Brain microvascular endothelial cell (primary cell): ENCODE data around the gene FIZ1.

ENCODE experiments used
- DNase-seq: peaks from one replicate; pipeline ENCODE4 v3.0.0-alpha.2; 2020
- H3K27ac ChIP-seq: fragments of 250-450 bp; sonication (Bioruptor Pico); 2 replicates; pipeline ENCODE4 v1.5.1; 2020; ENCODE audit warnings: mild to moderate bottlenecking, moderate library complexity
- H3K27me3 ChIP-seq: fragments of 250-450 bp; sonication (Bioruptor Pico); replicated peaks from 2 replicates; pipeline ENCODE4 v1.5.1; 2020; ENCODE audit warnings: mild to moderate bottlenecking
- H3K36me3 ChIP-seq: fragments of 250-450 bp; sonication (Bioruptor Pico); replicated peaks from 2 replicates; pipeline ENCODE4 v1.5.1; 2020; ENCODE audit warnings: mild to moderate bottlenecking
- H3K4me3 ChIP-seq: 2 replicates; pipeline ENCODE4 v1.5.1; 2011; ENCODE audit warnings: low read depth, mild to moderate bottlenecking, control low read depth, low read length, moderate library complexity
- CTCF ChIP-seq: IDR thresholded peaks from 2 replicates; pipeline ENCODE4 v1.5.1; 2011; ENCODE audit warnings: low read depth, mild to moderate bottlenecking, moderate library complexity, low read length, control low read depth, inconsistent platforms; ENCODE audit errors: missing control alignments
- in situ Hi-C: cut with HindIII; loops from 2 replicates; pipeline ENCODE4 v1.10.0; 2017; ENCODE audit warnings: low sequenced_read_pairs, low pct_ligation_motif_present

Gene FIZ1

GRCh38 chr19:55621673-55622231 lies 22.4 kb upstream of the FIZ1 start:
- H3K27ac ChIP-seq = no peak overlapping the region
- TF ChIP-seq CTCF = no peak

GRCh38 chr19:55621205-55621672 lies 21.9 kb upstream of the FIZ1 start:
- TF ChIP-seq CTCF = no peak
- Histone ChIP-seq H3K4me3 (no peak overlapping the region), H3K36me3 (peaks cover 20% of the 10 kb centered on the region), H3K27me3 (no peaks in the 10 kb centered on the region), H3K27ac (no peak overlapping the region)
- no peak for DNase-seq
- in situ Hi-C loops = loop anchor here (25.0 kb wide), 1 partner anchor 234 kb away; the partner anchor contains the start of genes RPL28, TMEM190 and TMEM238

More at GRCh38 chr19:55621673-55622231, 22.4 kb upstream of the FIZ1 start:
- peaks cover 15% of the 10 kb centered on the region for H3K36me3 ChIP-seq
- no peaks in the 10 kb centered on the region for H3K27me3 ChIP-seq
- in situ Hi-C loops = loop anchor here (25.0 kb wide), 1 partner anchor 234 kb away; the partner anchor contains the start of genes RPL28, TMEM190 and TMEM238
- DNase-seq = no peak
- H3K4me3 ChIP-seq = no peak overlapping the region

DNA sequence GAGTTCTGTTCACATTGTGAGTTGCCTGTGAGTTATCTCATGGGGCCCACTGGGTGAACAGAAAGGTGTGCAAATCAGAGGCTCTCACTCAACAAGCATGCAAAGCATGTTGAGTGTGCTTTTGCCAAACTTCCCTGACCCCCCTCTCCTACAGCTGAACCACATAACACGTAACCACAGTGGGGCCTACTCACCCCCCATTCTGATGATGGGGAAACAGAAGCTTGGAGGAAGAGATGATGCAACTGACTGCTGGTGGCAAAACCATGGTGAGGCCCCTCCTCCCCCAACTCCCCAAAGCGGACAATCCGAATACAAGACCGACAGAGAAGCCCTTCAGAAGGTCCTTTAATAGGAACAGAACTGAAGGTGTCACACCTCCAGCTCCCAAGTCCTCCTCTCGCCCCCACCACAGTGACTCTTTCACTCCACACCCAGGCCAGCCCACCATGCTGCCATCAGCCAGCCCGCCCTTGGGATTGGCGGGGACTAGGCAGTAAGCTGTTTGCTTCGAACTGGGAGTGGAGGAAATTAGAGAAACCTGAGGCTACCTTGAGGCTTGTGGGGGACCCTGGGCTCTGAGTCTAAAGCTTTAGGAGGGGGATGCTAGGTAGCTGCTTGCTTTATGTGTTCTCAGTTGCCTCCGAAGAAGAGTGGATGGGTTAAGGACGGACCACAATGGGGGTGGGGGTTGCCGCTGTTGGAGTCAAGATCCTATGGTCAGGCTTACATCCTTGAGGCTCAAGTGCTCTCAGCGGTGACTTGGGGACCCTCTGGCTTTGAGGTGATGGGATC lies 21.3 kb upstream of the FIZ1 start:
- no peaks in the 10 kb centered on the region for H3K27me3 ChIP-seq
- no peak for TF ChIP-seq CTCF
- no peak overlapping the region for H3K27ac ChIP-seq
- H3K36me3 ChIP-seq = peaks cover 25% of the 10 kb centered on the region
- DNase-seq = no peak
- no peak overlapping the region for H3K4me3 ChIP-seq
- in situ Hi-C loops = loop anchor here (25.0 kb wide), 1 partner anchor 233 kb away; the partner anchor contains the start of genes RPL28, TMEM190 and TMEM238

GRCh38 chr19:55619286-55619685 lies 20.0 kb upstream of the FIZ1 start:
- in situ Hi-C loops = loop anchor here (25.0 kb wide), 1 partner anchor 232 kb away; the partner anchor contains the start of genes RPL28, TMEM190 and TMEM238
- no peak for DNase-seq
- Histone ChIP-seq H3K27me3 (no peaks in the 10 kb centered on the region), H3K36me3 (peaks cover 35% of the 10 kb centered on the region), H3K27ac (no peak overlapping the region), H3K4me3 (no peak overlapping the region)
- TF ChIP-seq CTCF = no peak

DNA sequence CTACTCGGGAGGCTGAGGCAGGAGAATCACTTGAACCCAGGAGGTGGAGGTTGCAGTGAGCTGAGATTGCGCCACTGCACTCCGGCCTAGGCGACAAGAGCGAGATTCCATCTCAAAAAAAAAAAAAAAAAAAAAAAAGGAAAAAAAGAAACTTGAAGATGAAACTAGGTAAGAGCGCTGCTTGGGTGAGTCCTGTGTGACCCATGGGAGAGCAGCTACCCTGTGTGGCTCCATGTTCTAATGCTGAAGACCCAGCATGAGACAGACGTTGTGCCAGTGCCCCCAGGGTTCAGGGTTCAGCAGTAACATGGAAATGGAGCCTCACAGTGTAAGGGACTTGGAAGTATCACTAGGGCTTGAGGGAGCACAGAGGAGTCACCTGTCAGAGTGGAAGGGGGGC lies 19.1 kb upstream of the FIZ1 start:
- no peaks in the 10 kb centered on the region for H3K27me3 ChIP-seq
- in situ Hi-C loops = loop anchor here (25.0 kb wide), 1 partner anchor 231 kb away; the partner anchor contains the start of genes RPL28, TMEM190 and TMEM238
- no peak overlapping the region for H3K27ac ChIP-seq
- H3K36me3 ChIP-seq = peaks cover 35% of the 10 kb centered on the region
- no peak overlapping the region for H3K4me3 ChIP-seq
- no peak for DNase-seq
- no peak for TF ChIP-seq CTCF
